Tibial nerve (tissue), 4 donors: Measurements from ENCODE around the gene CFAP47. TPM values are rescaled to one million over a fixed set of nuclear protein-coding genes. Genes with fewer than 3 reads are reported as not detected.
"Not testable (repeated sequence)": the region's sequence is repeated elsewhere in the genome, so short reads cannot be mapped to it uniquely, and the experiment has no call there.

Experiments used
- DNase-seq, 2 donors: peaks; one replicate each; pipeline ENCODE4 v3.0.0-alpha.2; 2019; ENCODE audit warnings: low spot score in 2 of 2
- H3K27ac ChIP-seq, 4 donors: fragments of 200-600 bp; sonication (generic) in 3 of 4; one replicate each; pipeline ENCODE4 v1.5.1; 2017 to 2019; ENCODE audit warnings: mild to moderate bottlenecking in 1 of 4
- H3K27me3 ChIP-seq, 2 donors: fragments of 200-600 bp; sonication (generic) in 1 of 2; one replicate each; pipeline versions ENCODE4 v1.5.1 to v1.6.0; 2017 to 2019
- H3K36me3 ChIP-seq, 3 donors: fragments of 200-600 bp; sonication (generic); one replicate each; pipeline ENCODE4 v1.5.1; 2018 to 2019
- H3K4me1 ChIP-seq, 4 donors: fragments of 200-600 bp; sonication (generic) in 3 of 4; one replicate each; pipeline ENCODE4 v1.5.1; 2017 to 2019
- H3K4me3 ChIP-seq, 4 donors: fragments of 200-600 bp; sonication (generic) in 3 of 4; one replicate each; pipeline ENCODE4 v1.5.1; 2017 to 2019; ENCODE audit warnings: mild to moderate bottlenecking in 1 of 4, moderate library complexity in 1 of 4
- H3K9me3 ChIP-seq, 4 donors: fragments of 200-600 bp; sonication (generic) in 3 of 4; one replicate each; pipeline ENCODE4 v1.5.1; 2017 to 2019
- EP300 ChIP-seq, 2 donors: sonication (generic); formaldehyde crosslinking; IDR thresholded peaks; one replicate each; pipeline ENCODE4 v1.6.1; 2017; ENCODE audit warnings: antibody characterized with exemption in 2 of 2, mild to moderate bottlenecking in 1 of 2
- POLR2A ChIP-seq, 2 donors: fragments of 450-650 bp; IDR thresholded peaks; one replicate each; pipeline ENCODE4 v1.6.1; 2017; ENCODE audit warnings: antibody characterized with exemption in 2 of 2, mild to moderate bottlenecking in 2 of 2, moderate library complexity in 2 of 2
- WGBS, 2 donors: methylation state at CpG; one replicate each; pipeline ENCODE4 v1.1.5; 2018; 5-methylcytosine and 5-hydroxymethylcytosine counted together
- total RNA-seq, 4 donors: library from RNA; depleted of rRNA; stranded (reverse); fragments of >200 nt; gene quantifications; one replicate each; pipeline ENCODE4 v1.1.0, GENCODE V29; 2016
- TF ChIP-seq, protein P1 (sequence below), 5 experiments: fragments of 200-600 bp in 3 of 5; fragments of 450-650 bp in 2 of 5; sonication (generic) in 3 of 5; IDR thresholded peaks; one replicate each; pipeline ENCODE4 v1.5.1; 2016 to 2019; ENCODE audit warnings: antibody characterized with exemption in 5 of 5, mild to moderate bottlenecking in 3 of 5, moderate library complexity in 2 of 5

The CFAP47 gene
- total RNA-seq, 4 donors from 2014 or later: not detected

DNA sequence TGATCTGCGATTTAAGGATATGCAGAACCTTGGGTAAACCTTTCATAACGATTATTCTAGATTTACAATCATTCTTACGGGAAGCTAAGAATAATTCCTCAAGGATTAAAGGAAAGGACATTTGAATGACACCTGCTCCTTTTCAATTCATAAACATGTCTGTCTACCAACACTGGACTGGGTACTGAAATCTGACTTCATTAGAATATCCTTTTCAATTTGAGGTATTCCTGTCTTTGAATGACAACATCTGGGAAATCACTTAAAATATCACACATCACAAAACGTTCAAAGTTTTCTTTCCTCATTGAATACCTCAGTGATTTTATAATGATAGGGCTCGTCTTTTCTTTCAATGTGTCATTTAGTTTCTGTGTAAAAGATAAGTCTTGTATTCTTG lies 87.7 kb downstream of the CFAP47 start:
- no peaks in the 10 kb centered on the region for H3K27me3 ChIP-seq
- no peak for DNase-seq
- no peak overlapping the region for H3K27ac ChIP-seq
- no peaks in the 10 kb centered on the region for H3K9me3 ChIP-seq
- no peak overlapping the region for H3K4me3 ChIP-seq
- no peak for TF ChIP-seq POLR2A (IDR thresholded peaks at IDR 0.05)
- TF ChIP-seq, protein P1, sequence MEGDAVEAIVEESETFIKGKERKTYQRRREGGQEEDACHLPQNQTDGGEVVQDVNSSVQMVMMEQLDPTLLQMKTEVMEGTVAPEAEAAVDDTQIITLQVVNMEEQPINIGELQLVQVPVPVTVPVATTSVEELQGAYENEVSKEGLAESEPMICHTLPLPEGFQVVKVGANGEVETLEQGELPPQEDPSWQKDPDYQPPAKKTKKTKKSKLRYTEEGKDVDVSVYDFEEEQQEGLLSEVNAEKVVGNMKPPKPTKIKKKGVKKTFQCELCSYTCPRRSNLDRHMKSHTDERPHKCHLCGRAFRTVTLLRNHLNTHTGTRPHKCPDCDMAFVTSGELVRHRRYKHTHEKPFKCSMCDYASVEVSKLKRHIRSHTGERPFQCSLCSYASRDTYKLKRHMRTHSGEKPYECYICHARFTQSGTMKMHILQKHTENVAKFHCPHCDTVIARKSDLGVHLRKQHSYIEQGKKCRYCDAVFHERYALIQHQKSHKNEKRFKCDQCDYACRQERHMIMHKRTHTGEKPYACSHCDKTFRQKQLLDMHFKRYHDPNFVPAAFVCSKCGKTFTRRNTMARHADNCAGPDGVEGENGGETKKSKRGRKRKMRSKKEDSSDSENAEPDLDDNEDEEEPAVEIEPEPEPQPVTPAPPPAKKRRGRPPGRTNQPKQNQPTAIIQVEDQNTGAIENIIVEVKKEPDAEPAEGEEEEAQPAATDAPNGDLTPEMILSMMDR (IDR thresholded peaks at IDR 0.05): no peak
- TF ChIP-seq EP300 (IDR thresholded peaks at IDR 0.05): no peak
- 55 to 63% methylated on average over 5 of the region's 5 CpGs for WGBS, 2 donors
- H3K36me3 ChIP-seq: no peaks in the 10 kb centered on the region
- no peaks in the 10 kb centered on the region for H3K4me1 ChIP-seq

DNA sequence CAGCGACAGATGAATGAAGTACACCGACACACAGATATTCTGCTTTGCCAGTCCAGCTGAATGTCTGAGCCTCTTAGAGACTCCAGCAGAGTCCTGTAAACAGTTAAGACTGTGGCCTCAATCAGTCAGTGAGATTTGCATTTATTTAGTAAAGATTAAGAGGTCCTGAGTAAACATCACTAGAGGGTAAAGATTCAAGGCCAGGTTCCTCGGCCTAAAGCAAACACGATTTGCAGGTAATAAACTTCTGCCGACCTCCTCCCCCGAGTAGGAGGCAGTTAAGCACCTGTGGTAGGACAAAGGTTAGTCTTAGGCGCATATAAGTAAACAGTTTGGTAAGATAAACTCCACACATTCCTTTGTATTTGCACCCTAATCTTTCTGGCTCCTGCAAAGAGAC lies 99.6 kb downstream of the CFAP47 start:
- Histone ChIP-seq H3K27me3 (no peaks in the 10 kb centered on the region), H3K4me1 (no peaks in the 10 kb centered on the region), H3K36me3 (no peaks in the 10 kb centered on the region), H3K4me3 (no peak overlapping the region), H3K27ac (no peak overlapping the region), H3K9me3 (no peaks in the 10 kb centered on the region)
- TF ChIP-seq EP300 (IDR thresholded peaks at IDR 0.05) (no peak), POLR2A (IDR thresholded peaks at IDR 0.05) (no peak)
- WGBS, 2 donors: 48 to 53% methylated on average over 7 of the region's 7 CpGs
- DNase-seq: no peak

DNA sequence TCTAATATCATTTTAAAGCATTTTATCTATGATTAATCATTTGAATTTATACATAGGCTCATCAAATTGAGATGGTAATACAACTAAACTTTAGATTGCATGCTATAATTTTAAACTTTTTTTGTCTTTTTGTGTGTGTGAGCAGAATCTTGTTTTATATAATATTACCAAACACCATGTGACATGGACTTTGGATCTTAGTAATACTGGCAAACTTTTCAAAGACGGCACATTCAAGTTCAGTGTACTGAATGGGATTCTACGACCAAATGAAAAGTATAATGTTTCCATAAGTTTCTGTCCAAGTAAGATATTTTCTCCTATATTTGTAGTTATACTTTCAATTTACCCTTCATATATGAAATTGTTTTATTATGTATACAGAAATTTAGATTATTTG lies 116.0 kb downstream of the CFAP47 start:
- WGBS, 2 donors: 88 to 92% methylated on average over 2 of the region's 2 CpGs
- no peaks in the 10 kb centered on the region for H3K9me3 ChIP-seq

DNA sequence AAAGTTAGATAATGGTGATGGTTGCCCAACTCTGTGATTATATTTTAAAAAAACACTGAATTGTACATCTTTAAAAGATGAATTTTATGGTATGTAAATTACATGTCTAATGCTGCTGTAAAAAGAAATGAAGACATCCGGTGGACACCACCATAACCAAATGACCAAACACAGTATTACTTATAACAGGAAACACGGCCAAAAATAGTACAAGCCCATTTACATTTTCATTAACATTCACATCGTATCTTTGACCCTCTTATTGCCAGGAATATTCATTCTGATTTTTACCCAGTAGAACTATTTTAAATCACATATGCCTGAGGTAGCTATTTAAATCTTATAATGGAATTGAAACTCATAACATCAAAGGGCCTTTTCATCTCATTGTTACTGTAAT lies 143.2 kb downstream of the CFAP47 start:
- WGBS, 2 donors: 71 to 75% methylated on average over 3 of the region's 3 CpGs

More for the DNA sequence above, 116.0 kb downstream of the CFAP47 start:
- DNase-seq: no peak
- Histone ChIP-seq H3K4me1 (no peaks in the 10 kb centered on the region), H3K4me3 (no peak overlapping the region), H3K27ac (no peak overlapping the region), H3K36me3 (no peaks in the 10 kb centered on the region), H3K27me3 (no peaks in the 10 kb centered on the region)
- TF ChIP-seq POLR2A (IDR thresholded peaks at IDR 0.05) (no peak), EP300 (IDR thresholded peaks at IDR 0.05) (no peak)
- TF ChIP-seq, protein P1 (IDR thresholded peaks at IDR 0.05): no peak

DNA sequence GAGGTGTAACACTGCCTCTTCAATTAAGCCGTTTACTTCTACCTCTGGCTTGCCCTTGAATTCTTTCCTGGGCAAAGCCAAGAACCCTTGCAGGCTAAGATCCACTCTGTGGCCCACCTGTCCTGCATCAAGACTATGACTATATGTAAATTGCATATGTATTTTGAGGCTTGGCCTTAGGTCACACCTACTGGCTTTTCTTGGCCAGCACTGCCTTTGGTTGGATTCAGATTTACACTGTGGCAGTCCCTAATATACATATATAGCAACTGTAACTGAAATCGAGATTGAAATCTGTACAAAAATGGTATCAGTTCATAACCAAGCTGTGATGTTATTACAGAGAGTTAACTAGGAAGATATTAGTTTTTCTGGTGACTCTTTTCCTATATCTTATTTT lies 151.5 kb downstream of the CFAP47 start:
- Histone ChIP-seq H3K36me3 (no peaks in the 10 kb centered on the region), H3K4me3 (no peak overlapping the region), H3K9me3 (no peaks in the 10 kb centered on the region), H3K4me1 (no peaks in the 10 kb centered on the region), H3K27me3 (no peaks in the 10 kb centered on the region), H3K27ac (no peak overlapping the region)
- TF ChIP-seq, protein P1 (IDR thresholded peaks at IDR 0.05): no peak
- no peak for TF ChIP-seq POLR2A (IDR thresholded peaks at IDR 0.05)
- no peak for TF ChIP-seq EP300 (IDR thresholded peaks at IDR 0.05)
- DNase-seq: no peak
- 69 to 91% methylated on average over 2 of the region's 2 CpGs for WGBS, 2 donors

More for the DNA sequence above, 143.2 kb downstream of the CFAP47 start:
- DNase-seq: no peak
- no peak for TF ChIP-seq EP300 (IDR thresholded peaks at IDR 0.05)
- TF ChIP-seq POLR2A (IDR thresholded peaks at IDR 0.05): no peak
- TF ChIP-seq, protein P1 (IDR thresholded peaks at IDR 0.05): no peak
- Histone ChIP-seq H3K4me3 (no peak overlapping the region), H3K9me3 (no peaks in the 10 kb centered on the region), H3K36me3 (no peaks in the 10 kb centered on the region), H3K27me3 (no peaks in the 10 kb centered on the region), H3K27ac (no peak overlapping the region), H3K4me1 (no peaks in the 10 kb centered on the region)

DNA sequence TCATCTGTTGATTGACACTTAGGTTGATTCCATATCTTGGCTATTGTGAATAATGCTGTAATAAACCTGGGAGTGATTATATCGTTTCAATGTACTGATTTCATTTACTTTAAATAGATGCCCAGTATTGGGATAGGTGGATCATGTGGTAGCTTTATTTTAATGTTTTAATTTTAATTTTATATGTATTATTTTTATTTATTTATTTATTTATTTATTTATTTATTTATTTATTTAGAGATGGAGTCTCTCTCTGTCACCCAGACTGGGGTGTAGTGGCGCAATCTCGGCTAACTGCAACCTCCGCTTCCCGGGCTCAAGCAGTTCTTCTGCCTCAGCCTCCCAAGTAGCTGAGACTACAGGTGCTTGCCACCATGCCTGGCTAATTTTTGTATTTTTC lies 155.5 kb downstream of the CFAP47 start:
- H3K27ac ChIP-seq, H3K4me1 ChIP-seq, H3K9me3 ChIP-seq, H3K27me3 ChIP-seq, H3K36me3 ChIP-seq, H3K4me3 ChIP-seq, DNase-seq: not testable (repeated sequence)
- WGBS, 2 donors: 93 to 96% methylated on average over 5 of the region's 5 CpGs
